Coronary artery (tissue), 2 donors: ENCODE data around the gene SCTR.

ENCODE experiments used
- DNase-seq: peaks from one replicate; pipeline ENCODE4 v3.0.0-alpha.2; 2017; ENCODE audit warnings: low spot score
- H3K27ac ChIP-seq, 2 donors: fragments of 200-600 bp; sonication (generic); one replicate each; pipeline ENCODE4 v1.5.1; 2016 to 2019
- H3K4me3 ChIP-seq: fragments of 200-600 bp; sonication (generic); 2 replicates; pipeline ENCODE4 v1.5.1; 2016; ENCODE audit warnings: mild to moderate bottlenecking, moderate library complexity
- CTCF ChIP-seq: fragments of 200-600 bp; sonication (generic); IDR thresholded peaks from one replicate; pipeline ENCODE4 v1.5.1; 2019; ENCODE audit warnings: antibody characterized with exemption

The SCTR gene

GRCh38 chr2:119523952-119524694 is at the start of gene SCTR:
SCTR (minus strand) TSS chr2:119524483; CDS start chr2:119524226, 257 bp downstream.
- Histone ChIP-seq H3K27ac (no peak within 1 kb of the TSS), H3K4me3 (peak within 1 kb of the TSS; percentile 34)
- no peak for TF ChIP-seq CTCF
- no peak for DNase-seq

DNA sequence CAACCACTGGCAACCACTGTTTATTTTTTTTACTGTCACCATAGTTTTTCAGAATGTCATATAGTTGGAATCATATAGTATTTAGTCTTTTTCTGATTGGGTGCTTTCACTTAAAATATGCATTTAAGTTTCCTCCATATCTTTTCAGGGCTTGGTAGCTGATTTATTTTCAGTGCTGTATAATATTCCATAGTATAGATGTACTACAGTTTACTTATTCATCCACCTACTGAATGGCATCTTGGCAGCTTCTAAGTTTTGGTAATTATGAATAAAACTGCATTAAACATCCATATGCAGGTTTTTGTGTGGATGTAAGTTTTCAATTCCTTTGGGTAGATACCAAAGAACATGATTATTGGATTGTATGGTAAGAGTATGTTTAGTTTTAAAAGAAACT is 43.0 kb upstream of the SCTR start:
- H3K4me3 ChIP-seq, result no peak overlapping the region
- no peak for TF ChIP-seq CTCF
- H3K27ac ChIP-seq, result no peak overlapping the region
- no peak for DNase-seq

DNA sequence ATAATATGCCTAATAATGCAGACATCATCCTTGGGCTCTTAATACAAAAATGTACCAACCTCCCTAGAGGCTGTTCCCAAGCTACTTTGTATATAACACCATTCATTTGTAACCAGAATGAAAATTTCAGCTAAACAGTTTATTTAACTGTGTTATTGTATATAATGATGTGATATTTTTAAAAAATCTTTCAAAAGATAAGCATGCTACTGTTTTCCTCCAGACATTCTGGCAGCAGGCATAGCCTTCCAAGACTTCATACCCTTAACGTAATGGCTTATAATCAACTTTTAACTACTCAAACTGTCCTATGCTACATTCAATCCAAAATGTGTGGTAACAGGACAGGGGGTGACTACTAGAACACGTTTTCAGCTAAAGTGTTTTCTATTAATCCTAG is 41.2 kb upstream of the SCTR start:
- DNase-seq, result no peak
- no peak for TF ChIP-seq CTCF
- Histone ChIP-seq H3K27ac (no peak overlapping the region), H3K4me3 (no peak overlapping the region)

DNA sequence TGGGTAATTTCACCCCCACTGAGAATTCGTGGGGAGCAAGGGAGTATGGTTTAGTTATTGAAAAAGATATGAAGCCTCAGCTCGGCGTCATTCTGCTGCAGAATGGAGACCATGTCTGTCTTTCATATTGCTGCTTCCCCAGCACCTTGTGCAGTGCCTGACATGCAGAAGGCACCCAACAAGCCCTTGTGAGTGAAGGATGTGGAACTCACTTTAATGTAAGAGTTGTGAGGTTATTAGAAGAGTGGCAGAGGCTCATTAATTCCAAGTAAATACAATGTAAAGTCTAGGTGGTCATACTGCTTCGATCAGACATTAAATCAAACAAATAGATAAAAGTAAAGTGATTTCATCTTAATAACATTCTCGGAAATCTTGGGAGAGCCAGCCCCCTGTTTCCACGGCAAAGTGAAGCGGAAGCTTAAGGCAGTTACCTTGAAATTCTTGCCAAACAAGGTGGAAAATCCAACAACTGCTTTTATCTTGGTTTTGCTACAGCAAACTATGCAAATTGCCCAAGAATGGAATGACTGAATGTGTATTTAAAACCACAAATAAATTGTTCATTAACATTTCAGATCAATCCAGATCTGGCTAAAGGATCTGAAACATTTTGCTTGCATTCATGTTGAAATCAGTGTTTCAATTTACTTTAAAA is 29.5 kb upstream of the SCTR start:
- H3K4me3 ChIP-seq, result no peak overlapping the region
- no peak overlapping the region for H3K27ac ChIP-seq
- TF ChIP-seq CTCF, result no peak
- no peak for DNase-seq

- TF ChIP-seq CTCF, result no peak
- Histone ChIP-seq H3K4me3 (no peak overlapping the region), H3K27ac (no peak overlapping the region)
- no peak for DNase-seq
Observed at GRCh38 chr2:119552902-119553301, 28.6 kb upstream of the SCTR start.

DNA sequence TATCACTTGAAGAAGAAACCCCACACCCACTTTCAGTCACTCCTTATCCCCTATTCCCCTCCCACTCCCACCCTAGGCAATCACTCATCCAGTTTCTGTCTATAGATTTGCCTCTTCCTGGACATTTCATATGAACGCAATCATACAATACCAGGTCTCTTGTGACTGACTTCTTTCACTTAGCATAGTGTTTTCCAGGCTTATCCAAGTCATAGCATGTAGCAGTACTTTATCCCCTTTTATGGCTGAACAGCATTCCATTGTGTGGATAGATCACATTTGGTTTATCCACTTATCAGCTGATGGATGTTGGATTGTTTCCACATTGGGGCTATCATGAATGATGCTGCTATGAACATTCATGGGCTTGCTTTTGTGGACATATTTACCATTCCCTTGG is 26.6 kb upstream of the SCTR start:
- no peak for DNase-seq
- no peak for TF ChIP-seq CTCF
- H3K4me3 ChIP-seq, result no peak overlapping the region
- no peak overlapping the region for H3K27ac ChIP-seq

DNA sequence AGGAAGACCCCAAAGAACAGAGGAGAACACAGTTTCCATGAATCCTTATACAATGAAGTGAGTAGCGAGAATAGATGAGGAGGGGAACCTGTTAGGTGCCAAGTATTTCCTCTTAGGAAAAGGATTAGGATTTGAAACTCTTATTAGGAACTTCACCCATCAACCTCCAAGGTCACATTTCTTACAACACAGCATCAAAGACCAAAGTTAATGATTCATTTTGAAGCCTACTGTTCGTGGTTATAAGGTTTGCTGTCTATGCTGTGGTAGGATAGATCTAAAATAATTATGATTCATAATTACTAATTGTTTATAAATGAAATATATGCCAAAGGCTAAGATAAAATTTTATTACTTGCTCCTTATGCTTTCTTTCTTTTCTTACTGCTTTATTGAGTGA is 26.1 kb upstream of the SCTR start:
- no peak for TF ChIP-seq CTCF
- no peak overlapping the region for H3K4me3 ChIP-seq
- no peak for DNase-seq
- no peak overlapping the region for H3K27ac ChIP-seq
